ENCODE results near the gene SCN1A. TPM values are rescaled to one million over a fixed set of nuclear protein-coding genes. Genes with fewer than 3 reads are reported as not detected.

The SCN1A gene
- total RNA-seq, 1 donor from 2014 or later, result not detected

GRCh38 chr2:166091439-166091838 is 36.4 kb downstream of the SCN1A start:
- intact Hi-C loops (cut with micrococcal nuclease), result no loop called here
- no peak for DNase-seq (ENCODE audit: low spot score)
- Mint-ChIP-seq H3K27me3 (ENCODE audit: insufficient read depth) (no peaks in the 10 kb centered on the region), H3K9me3 (no peaks in the 10 kb centered on the region), H3K4me3 (no peak overlapping the region), H3K27ac (no peak overlapping the region), H3K4me1 (ENCODE audit: low read depth) (no peaks in the 10 kb centered on the region), H3K36me3 (ENCODE audit: low read depth) (no peaks in the 10 kb centered on the region)

- Mint-ChIP-seq H3K27me3 (ENCODE audit: insufficient read depth) (no peaks in the 10 kb centered on the region), H3K27ac (no peak overlapping the region), H3K4me3 (no peak overlapping the region), H3K36me3 (ENCODE audit: low read depth) (no peaks in the 10 kb centered on the region), H3K9me3 (no peaks in the 10 kb centered on the region), H3K4me1 (ENCODE audit: low read depth) (no peaks in the 10 kb centered on the region)
- intact Hi-C loops (cut with micrococcal nuclease), result no loop called here
- DNase-seq (ENCODE audit: low spot score), result no peak
Observed at GRCh38 chr2:166090908-166091307, 36.9 kb downstream of the SCN1A start.

DNA sequence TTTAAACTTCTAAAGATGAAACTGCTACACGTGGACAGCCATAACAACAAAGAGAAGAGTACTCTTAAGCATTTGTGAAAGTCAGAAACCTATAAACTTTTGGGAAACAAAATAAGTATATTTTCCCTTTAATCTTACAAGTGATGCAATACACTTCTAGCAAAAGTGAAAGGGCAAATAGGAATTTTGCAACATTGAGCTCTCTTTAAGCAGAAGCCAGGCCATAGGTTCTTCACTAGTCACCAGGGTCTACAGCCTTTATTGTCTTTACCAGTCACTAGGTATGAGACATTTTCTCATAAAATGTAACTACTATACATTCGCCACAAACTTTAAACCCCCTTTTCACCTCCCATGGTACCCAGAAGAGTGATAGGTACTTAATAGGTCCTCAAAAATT is 37.5 kb downstream of the SCN1A start:
- Mint-ChIP-seq H3K27ac (no peak overlapping the region), H3K36me3 (ENCODE audit: low read depth) (no peaks in the 10 kb centered on the region), H3K4me1 (ENCODE audit: low read depth) (no peaks in the 10 kb centered on the region), H3K4me3 (no peak overlapping the region), H3K9me3 (no peaks in the 10 kb centered on the region), H3K27me3 (ENCODE audit: insufficient read depth) (no peaks in the 10 kb centered on the region)
- no peak for DNase-seq (ENCODE audit: low spot score)
- intact Hi-C loops (cut with micrococcal nuclease), result no loop called here

DNA sequence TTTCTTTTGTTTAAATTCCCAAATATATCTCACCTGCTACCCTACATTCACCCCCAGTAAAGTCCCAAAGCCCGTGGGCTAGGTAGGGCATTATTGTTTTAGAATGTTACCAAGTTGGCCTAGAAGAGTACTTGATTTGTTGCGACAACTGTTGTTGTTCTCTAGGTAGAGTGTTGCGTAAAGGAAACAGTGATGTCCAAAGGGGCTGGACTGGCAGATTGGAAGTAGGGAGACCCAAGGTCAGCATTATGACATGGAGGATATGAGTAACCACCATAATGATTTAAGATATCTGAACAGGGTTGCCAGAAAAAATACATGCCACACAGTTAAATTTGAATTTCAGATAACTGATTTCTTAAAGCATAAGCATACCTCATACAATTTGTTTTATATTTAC is 39.2 kb downstream of the SCN1A start:
- H3K4me1 Mint-ChIP-seq (ENCODE audit: low read depth), result no peaks in the 10 kb centered on the region
- H3K4me3 Mint-ChIP-seq, result no peak overlapping the region
- H3K9me3 Mint-ChIP-seq, result no peaks in the 10 kb centered on the region
- intact Hi-C loops (cut with micrococcal nuclease), result no loop called here
- no peak for DNase-seq (ENCODE audit: low spot score)
- H3K27ac Mint-ChIP-seq, result no peak overlapping the region
- H3K27me3 Mint-ChIP-seq (ENCODE audit: insufficient read depth), result no peaks in the 10 kb centered on the region
- H3K36me3 Mint-ChIP-seq (ENCODE audit: low read depth), result no peaks in the 10 kb centered on the region

DNA sequence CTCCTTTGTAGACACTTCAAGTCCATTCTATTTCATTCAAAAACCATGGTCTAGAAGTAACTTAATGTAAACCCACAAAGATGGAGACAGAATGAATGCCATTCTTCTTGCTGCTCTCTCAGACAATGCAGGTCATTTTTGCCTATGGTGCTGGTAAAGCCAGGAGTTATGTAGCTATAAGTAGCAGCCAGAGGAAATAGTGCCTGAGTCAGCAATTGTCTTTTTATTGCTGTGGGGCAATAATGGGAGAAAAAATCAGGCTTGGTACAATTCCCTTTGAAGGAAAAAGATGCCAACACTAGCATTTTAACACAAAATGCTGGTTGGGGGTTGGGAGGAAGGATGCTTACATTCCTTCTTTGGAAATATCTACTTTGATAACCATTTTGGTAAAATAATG is 43.5 kb downstream of the SCN1A start:
- Mint-ChIP-seq H3K27ac (no peak overlapping the region), H3K9me3 (no peaks in the 10 kb centered on the region), H3K4me1 (ENCODE audit: low read depth) (no peaks in the 10 kb centered on the region), H3K27me3 (ENCODE audit: insufficient read depth) (no peaks in the 10 kb centered on the region), H3K4me3 (no peak overlapping the region), H3K36me3 (ENCODE audit: low read depth) (no peaks in the 10 kb centered on the region)
- intact Hi-C loops (cut with micrococcal nuclease), result no loop called here
- DNase-seq (ENCODE audit: low spot score), result no peak

- DNase-seq (ENCODE audit: low spot score), result no peak
- intact Hi-C loops (cut with micrococcal nuclease), result no loop called here
- H3K4me3 Mint-ChIP-seq, result no peak overlapping the region
- H3K4me1 Mint-ChIP-seq (ENCODE audit: low read depth), result no peaks in the 10 kb centered on the region
- no peaks in the 10 kb centered on the region for H3K27me3 Mint-ChIP-seq (ENCODE audit: insufficient read depth)
- H3K9me3 Mint-ChIP-seq, result no peaks in the 10 kb centered on the region
- no peaks in the 10 kb centered on the region for H3K36me3 Mint-ChIP-seq (ENCODE audit: low read depth)
- no peak overlapping the region for H3K27ac Mint-ChIP-seq
Observed at GRCh38 chr2:166082736-166083135, 45.1 kb downstream of the SCN1A start.

GRCh38 chr2:166081852-166082251 is 46.0 kb downstream of the SCN1A start:
- Mint-ChIP-seq H3K4me3 (no peak overlapping the region), H3K27ac (no peak overlapping the region), H3K27me3 (ENCODE audit: insufficient read depth) (no peaks in the 10 kb centered on the region), H3K4me1 (ENCODE audit: low read depth) (no peaks in the 10 kb centered on the region), H3K36me3 (ENCODE audit: low read depth) (no peaks in the 10 kb centered on the region), H3K9me3 (no peaks in the 10 kb centered on the region)
- intact Hi-C loops (cut with micrococcal nuclease), result no loop called here
- DNase-seq (ENCODE audit: low spot score), result no peak

GRCh38 chr2:166081131-166081632 is 46.6 kb downstream of the SCN1A start:
- Mint-ChIP-seq H3K36me3 (ENCODE audit: low read depth) (no peaks in the 10 kb centered on the region), H3K4me3 (no peak overlapping the region), H3K9me3 (no peaks in the 10 kb centered on the region), H3K27ac (no peak overlapping the region), H3K4me1 (ENCODE audit: low read depth) (no peaks in the 10 kb centered on the region), H3K27me3 (ENCODE audit: insufficient read depth) (no peaks in the 10 kb centered on the region)
- intact Hi-C loops (cut with micrococcal nuclease), result no loop called here
- DNase-seq (ENCODE audit: low spot score), result no peak

GRCh38 chr2:166074430-166074829 is 53.4 kb downstream of the SCN1A start:
- H3K4me3 Mint-ChIP-seq, result no peak overlapping the region
- no peaks in the 10 kb centered on the region for H3K36me3 Mint-ChIP-seq (ENCODE audit: low read depth)
- no peaks in the 10 kb centered on the region for H3K27me3 Mint-ChIP-seq (ENCODE audit: insufficient read depth)
- no peak overlapping the region for H3K27ac Mint-ChIP-seq
- no peaks in the 10 kb centered on the region for H3K9me3 Mint-ChIP-seq
- H3K4me1 Mint-ChIP-seq (ENCODE audit: low read depth), result no peaks in the 10 kb centered on the region
- no peak for DNase-seq (ENCODE audit: low spot score)
- intact Hi-C loops (cut with micrococcal nuclease), result no loop called here

DNA sequence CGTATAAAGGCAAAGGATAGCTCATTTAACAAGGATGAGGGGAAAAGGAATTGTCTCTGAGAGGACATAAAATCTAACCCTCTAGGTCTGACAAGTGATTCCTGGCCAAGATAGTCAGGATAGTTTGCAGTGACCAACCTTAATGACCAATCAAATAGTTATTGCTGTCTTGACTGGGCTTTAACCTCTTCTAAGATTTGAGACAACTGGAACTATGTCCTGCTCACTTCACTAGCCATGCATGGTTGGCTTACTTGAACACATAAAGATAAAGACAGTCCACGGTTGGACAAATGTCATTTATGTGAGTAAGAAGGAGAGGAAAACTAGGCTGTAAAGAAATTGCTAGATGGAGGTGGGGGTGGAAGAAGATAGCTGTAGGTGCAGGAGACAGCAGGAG is 53.8 kb downstream of the SCN1A start:
- Mint-ChIP-seq H3K36me3 (ENCODE audit: low read depth) (no peaks in the 10 kb centered on the region), H3K4me1 (ENCODE audit: low read depth) (no peaks in the 10 kb centered on the region), H3K27me3 (ENCODE audit: insufficient read depth) (no peaks in the 10 kb centered on the region), H3K27ac (no peak overlapping the region), H3K4me3 (no peak overlapping the region), H3K9me3 (no peaks in the 10 kb centered on the region)
- DNase-seq (ENCODE audit: low spot score), result no peak
- intact Hi-C loops (cut with micrococcal nuclease), result no loop called here

GRCh38 chr2:166070231-166070630 is 57.6 kb downstream of the SCN1A start:
- H3K9me3 Mint-ChIP-seq, result no peaks in the 10 kb centered on the region
- DNase-seq (ENCODE audit: low spot score), result no peak
- no peak overlapping the region for H3K4me3 Mint-ChIP-seq
- intact Hi-C loops (cut with micrococcal nuclease), result no loop called here
- no peaks in the 10 kb centered on the region for H3K36me3 Mint-ChIP-seq (ENCODE audit: low read depth)
- H3K27me3 Mint-ChIP-seq (ENCODE audit: insufficient read depth), result no peaks in the 10 kb centered on the region
- no peaks in the 10 kb centered on the region for H3K4me1 Mint-ChIP-seq (ENCODE audit: low read depth)
- H3K27ac Mint-ChIP-seq, result no peak overlapping the region

DNA sequence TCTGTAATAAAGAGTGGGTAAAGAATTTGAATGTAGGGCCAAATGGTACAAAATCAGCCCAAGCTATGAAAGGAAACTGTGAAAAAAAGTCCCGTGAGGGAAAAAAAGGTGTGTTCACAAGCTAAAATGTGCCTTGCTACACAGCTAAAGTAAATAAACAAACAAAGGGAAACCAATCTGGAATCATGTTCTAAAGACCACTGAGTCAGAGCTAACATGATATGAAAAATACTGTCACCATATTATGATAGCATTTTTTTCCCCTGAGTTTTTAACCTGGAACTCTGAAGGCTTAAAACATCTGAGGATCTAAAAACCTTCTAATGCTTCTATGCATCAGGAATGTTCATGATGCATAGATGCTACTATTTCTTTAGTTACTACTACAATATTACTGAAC is 58.8 kb downstream of the SCN1A start:
- H3K4me1 Mint-ChIP-seq (ENCODE audit: low read depth), result no peaks in the 10 kb centered on the region
- no peak overlapping the region for H3K27ac Mint-ChIP-seq
- no peaks in the 10 kb centered on the region for H3K36me3 Mint-ChIP-seq (ENCODE audit: low read depth)
- no peaks in the 10 kb centered on the region for H3K9me3 Mint-ChIP-seq
- intact Hi-C loops (cut with micrococcal nuclease), result no loop called here
- peaks cover 5% of the 10 kb centered on the region for H3K27me3 Mint-ChIP-seq (ENCODE audit: insufficient read depth)
- no peak for DNase-seq (ENCODE audit: low spot score)
- no peak overlapping the region for H3K4me3 Mint-ChIP-seq

DNA sequence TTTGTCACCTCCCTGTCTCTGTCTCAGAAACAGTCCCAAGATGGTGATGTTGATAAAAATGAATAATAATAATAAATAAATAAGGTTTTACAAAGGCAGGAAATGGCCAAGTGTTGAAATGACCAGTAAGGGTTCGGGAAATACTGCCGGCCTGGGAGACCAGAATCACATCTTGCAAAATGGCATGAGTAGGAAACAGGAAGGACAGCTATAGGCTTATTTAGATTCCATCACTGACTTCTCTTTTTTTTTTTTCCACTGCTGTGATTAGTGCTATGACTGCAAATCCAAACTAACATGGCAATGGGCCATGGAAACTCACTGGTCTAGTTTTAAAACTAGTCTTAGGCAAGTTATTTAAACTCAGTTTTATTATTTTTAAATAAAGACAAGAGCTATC is 60.6 kb downstream of the SCN1A start:
- H3K4me3 Mint-ChIP-seq, result no peak overlapping the region
- no peaks in the 10 kb centered on the region for H3K9me3 Mint-ChIP-seq
- no peak overlapping the region for H3K27ac Mint-ChIP-seq
- peaks cover 5% of the 10 kb centered on the region for H3K27me3 Mint-ChIP-seq (ENCODE audit: insufficient read depth)
- intact Hi-C loops (cut with micrococcal nuclease), result no loop called here
- no peaks in the 10 kb centered on the region for H3K36me3 Mint-ChIP-seq (ENCODE audit: low read depth)
- no peaks in the 10 kb centered on the region for H3K4me1 Mint-ChIP-seq (ENCODE audit: low read depth)
- DNase-seq (ENCODE audit: low spot score), result no peak

DNA sequence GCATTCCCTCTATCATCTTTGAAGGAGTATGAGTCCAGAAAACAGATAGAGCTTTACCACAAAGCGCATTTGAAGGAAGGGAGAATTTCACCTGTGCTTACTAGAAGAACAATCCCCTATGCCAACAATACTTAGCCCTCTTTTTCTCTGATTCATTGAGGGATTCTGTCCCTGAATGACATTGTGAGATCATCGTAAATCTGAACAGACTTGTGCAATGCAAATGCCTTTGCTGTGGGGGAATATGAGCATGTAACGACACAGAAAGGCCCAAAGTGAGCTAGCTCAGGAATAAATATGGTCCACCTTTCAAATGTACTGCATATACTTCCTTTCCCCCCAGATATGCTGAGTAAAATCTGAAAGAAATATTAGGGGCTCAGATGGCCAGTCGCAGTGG is 67.6 kb downstream of the SCN1A start:
- H3K27ac Mint-ChIP-seq, result no peak overlapping the region
- intact Hi-C loops (cut with micrococcal nuclease), result no loop called here
- DNase-seq (ENCODE audit: low spot score), result no peak
- H3K4me1 Mint-ChIP-seq (ENCODE audit: low read depth), result no peaks in the 10 kb centered on the region
- H3K4me3 Mint-ChIP-seq, result no peak overlapping the region
- no peaks in the 10 kb centered on the region for H3K9me3 Mint-ChIP-seq
- peaks cover 8% of the 10 kb centered on the region for H3K27me3 Mint-ChIP-seq (ENCODE audit: insufficient read depth)
- H3K36me3 Mint-ChIP-seq (ENCODE audit: low read depth), result no peaks in the 10 kb centered on the region
